GM04503 (cell line): Measurements from ENCODE around the gene GALR2.

Experiments
- DNase-seq: peaks from one replicate; pipeline ENCODE4 v3.0.0-alpha.2; 2012; ENCODE audit warnings: low read depth

GALR2 gene

DNA sequence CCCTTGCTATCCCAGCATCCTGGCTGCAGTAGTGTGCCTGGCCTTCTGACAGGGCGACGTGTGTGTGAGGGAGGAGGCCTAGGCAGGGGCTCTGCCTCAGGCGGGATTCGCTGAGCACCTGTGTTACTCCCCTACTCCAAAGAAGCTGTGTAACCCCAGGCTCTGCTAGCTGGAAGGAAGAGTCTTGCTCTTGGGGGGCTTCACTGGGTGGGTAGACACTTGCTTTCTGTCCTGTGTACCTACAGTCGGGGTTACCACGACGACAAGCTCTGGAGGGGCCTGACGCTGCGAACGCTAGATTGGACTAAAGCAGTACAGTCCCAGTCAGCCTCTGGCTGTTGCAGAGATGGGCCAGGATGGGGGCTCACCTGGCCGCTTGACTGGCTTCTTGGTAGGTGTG is 19.5 kb downstream of the GALR2 start:
- no peak for DNase-seq

GRCh38 chr17:76095943-76096342 is 21.4 kb downstream of the GALR2 start:
- DNase-seq, result no peak

- no peak for DNase-seq
These were observed 23.2 kb downstream of the GALR2 start for GRCh38 chr17:76097716-76098295.

DNA sequence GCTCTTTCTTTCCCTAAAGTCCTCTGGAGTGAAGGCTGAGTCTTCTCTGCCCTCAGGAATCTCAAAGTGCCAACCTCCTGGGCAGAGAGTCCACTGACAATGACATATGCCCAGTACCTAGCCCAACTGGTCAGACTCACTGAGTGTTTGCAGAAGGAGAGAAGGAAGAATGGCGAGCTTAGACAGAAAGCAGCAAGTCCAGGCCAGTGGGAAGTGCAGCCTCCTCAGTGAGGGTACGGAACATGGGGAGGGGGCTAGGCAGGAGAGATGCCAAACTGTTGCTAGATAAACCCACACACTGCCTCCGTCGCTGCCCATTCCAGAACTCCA is 28.3 kb downstream of the GALR2 start:
- peak; percentile 3 for DNase-seq

DNA sequence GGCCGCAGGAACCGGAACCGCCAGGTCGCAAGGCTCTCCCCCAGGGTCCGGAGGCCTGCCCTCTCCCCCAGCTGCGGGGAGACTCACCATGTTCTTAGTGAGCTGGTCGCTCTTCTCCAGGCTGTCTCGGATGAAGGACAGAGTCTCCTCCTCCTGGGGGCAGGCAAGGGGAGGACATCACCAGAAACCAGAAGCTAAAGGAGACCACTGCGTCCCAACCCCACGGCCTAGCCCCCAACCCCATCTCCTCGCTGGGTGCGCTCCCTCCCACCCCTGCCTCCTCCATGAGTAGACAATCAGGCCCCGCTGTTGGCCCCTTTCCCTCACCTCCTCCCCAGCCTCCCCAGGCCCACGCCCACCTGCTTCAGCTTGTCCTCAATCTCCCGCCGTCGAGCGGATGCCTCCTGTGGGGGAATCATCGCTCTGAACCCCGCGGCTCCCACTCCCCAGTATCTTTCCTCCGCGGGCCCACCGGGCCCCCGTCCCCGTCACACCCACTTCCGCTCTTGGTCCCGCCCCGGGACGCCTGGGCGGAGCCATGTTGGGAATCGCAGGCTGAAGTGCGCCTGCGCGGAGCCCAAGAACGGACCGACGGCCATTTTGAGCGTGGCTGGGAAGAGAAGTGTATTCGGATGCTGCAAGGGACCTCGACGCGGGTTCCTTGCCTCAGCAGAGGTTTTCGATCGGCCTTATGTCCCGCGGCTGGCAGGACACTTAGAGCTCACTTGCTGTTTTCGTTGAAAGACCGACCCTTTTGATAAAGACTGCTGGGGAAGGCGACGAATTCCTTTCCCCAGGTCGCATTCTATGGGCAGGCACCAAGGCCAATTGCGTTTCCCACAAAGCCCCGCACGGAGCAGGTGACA is 28.9 kb downstream of the GALR2 start, which contains the start of gene EXOC7:
TSS of gene EXOC7 (minus strand) at position 514 of the 866 bp plus-strand sequence. CDS start at position 419, 95 bp downstream.
- peak; percentile 53 for DNase-seq

DNA sequence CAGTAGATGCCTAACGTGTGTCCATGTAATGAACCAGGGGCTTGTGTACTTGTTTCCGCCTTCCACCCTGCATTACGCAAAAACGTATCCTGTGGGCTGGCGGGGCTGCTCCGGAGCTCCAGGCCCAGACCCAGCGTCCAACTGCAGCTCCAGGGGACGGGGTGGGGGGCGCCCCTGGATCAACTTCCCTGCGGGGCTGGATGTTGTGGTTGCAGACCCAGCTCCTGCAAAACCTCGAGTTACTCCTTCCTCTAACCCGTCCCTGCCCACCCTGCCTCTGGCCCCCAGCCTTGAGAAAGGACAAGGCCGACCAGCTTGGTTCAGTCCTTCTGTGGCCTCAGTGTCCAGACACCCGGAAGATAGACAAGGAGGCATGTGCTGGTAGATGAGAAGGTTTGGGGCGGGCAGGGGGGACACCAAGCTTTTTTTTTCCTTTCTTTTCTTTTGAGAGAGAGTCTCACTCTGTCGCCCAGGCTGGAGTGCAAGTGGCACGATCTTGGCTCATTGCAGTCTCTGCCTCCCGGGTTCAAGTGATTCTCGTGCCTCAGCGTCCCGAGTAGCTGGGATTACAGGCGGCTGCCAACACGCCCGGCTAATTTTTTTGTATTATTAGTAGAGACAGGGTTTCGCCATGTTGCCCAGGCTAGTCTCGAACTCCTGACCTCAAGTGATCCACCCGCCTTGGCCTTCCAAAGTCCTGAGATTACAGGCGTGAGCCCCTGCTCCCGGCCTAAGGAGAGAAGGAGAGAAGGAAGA is 29.7 kb downstream of the GALR2 start:
- no peak for DNase-seq

GRCh38 chr17:76104896-76105231 is 30.3 kb downstream of the GALR2 start:
- DNase-seq, result no peak

- no peak for DNase-seq
These were observed 32.1 kb downstream of the GALR2 start for GRCh38 chr17:76106703-76107102.

GRCh38 chr17:76107509-76107908 is 32.9 kb downstream of the GALR2 start:
- DNase-seq, result no peak

DNA sequence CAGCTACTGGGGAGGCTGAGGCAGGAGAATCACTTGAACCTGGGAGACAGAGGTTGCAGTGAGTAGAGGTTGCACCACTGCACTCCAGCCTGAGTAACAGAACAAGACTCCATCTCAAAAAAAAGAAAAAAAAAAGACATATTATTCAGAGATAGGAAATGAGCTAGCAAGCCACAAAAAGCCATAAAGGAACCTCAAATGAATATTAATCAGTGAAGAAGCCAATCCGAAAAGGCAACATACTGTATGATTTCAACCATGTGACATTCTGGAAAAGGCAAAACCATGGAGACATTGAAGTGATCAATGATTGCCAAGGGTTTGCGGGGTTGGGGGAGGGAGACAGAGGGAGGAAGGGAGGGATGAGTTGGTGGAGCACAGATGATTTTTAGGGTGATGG is 37.4 kb downstream of the GALR2 start:
- no peak for DNase-seq

DNA sequence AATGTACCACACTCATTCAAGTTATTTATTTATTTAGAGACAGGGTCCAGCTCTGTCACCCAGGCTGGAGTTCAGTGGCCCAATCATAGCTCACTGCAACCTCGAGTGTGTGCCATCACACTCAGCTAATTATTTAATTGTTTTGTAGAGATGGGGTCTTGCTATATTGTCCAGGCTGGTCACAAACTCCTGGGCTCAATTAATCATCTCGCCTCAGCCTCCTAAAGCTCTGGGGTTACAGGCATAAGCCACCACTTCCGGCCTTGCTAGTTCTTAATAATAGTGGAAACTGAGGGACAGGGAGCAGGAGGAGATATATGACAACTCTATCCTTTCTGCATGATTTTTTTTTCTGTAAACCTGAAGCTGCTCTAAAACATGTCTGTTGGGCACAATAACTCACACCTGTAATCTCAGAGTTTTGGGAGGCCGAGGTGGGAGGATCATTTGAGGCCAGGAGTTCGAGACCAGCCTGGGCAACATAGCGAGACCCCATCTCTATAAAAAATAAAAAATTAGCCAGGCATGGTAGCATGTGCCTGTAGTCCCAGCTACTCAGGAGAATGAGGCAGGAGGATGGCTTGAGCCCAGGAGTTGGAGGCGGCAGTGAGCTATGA is 40.7 kb downstream of the GALR2 start:
- no peak for DNase-seq

- DNase-seq, result no peak
These were observed 45.1 kb downstream of the GALR2 start for GRCh38 chr17:76119409-76120371.

- no peak for DNase-seq
These were observed 46.1 kb downstream of the GALR2 start for GRCh38 chr17:76120658-76121008.

DNA sequence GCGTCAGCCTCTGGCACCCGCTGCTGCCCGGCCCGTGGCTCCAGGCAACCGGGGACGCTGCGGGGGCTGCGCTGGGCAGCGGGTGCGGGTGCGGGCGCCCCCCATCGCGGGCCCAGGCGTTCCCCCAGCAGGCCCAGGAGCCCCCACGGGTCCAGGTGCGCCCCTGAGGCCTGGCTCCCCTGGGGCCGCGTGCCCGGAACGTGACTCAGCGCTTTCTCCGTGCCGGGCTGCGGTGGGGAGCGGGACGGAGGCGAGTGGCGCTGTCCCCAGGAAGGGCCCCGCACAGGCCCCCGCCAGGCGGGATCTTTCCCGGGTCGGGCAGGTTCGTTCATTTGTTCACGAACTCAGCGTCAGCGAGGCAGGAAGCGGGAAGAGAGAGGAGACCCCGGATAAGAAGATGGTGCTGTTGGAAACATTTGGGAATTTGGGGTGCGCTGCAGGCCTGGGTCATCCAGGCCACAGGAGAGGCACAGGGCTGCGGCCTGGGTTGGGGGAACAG is 47.4 kb downstream of the GALR2 start:
- DNase-seq, result no peak

- DNase-seq, result no peak
These were observed 48.0 kb downstream of the GALR2 start for GRCh38 chr17:76122431-76123190.

- DNase-seq, result no peak
These were observed 48.6 kb downstream of the GALR2 start for GRCh38 chr17:76123191-76123499.

DNA sequence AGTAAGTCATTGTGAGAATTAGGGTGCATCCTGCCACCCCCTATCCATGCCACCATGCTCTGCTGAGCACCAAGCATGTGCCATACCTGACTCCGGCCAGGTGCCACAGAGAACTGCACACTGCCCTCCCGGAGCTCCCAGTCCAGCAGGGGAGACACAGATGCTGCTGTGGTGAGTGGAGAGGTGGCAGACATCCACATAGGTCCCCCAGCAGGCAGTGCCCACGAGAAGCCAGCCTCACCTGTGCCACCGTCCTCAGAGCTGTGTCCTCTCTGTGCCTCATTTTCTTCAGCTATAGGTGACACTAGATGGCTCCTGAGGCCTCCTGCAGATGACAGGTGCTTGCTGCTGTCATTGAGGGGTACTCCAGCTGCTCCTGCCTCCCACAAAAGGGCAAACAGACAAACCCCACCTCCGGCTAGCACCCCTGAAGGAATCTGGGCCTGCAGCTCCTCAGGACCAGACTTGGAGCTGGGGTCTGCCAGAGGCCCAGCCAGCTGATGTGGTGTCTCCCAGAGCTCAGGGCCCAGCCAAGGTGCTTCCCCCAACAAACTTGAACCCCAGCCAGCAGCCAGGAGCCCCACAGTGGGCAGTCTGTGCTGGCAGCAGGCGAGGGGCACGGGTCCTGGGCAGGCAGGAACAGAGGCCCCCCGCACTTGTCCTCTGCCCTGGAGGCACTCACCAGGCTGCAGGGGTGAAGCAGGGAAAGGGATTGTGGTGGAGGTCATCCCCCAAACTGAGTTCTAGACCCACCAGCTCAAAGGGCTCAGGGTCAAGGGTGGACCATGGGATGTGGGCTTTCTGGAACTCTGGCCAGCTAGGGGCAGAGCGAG is 49.4 kb downstream of the GALR2 start:
- no peak for DNase-seq

DNA sequence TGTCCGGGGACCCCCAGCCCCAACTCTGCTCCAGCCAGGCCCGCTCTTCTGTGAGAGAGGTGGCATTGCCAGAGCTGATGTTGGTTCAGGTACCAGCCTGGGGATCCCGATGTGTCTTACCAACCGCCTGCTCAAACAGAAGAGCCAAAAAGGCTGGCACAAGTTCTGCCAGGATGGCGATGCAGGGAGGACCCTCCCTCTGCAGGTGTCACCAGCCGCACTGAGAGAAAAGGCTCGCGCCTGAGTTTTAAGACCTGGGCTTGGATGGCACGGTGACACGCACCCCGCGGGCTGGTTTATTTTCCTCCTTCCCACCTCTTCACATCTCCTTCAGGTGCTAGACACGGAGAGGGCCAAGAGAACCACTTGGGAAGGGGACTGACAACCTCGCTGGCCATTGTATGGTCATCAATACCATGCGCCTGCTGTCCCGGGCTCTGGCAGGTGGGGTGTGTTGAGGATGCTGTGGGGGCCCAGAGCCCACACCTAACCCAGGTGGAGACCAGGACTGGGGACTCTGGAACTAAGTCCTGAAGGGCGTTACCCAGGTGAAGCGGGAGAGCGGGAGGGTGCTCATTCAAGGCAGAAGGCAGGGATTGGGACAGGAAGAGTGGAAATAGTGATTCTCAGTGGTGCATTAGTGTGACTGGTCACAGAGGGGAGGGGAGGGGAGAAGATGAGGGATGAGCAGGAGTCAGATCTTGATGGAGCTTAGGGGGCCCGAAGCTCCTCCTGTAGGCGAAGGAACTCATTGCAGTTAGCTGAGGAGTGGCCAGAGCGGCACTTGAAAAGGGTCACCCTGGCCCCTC is 50.2 kb downstream of the GALR2 start:
- DNase-seq, result no peak

DNA sequence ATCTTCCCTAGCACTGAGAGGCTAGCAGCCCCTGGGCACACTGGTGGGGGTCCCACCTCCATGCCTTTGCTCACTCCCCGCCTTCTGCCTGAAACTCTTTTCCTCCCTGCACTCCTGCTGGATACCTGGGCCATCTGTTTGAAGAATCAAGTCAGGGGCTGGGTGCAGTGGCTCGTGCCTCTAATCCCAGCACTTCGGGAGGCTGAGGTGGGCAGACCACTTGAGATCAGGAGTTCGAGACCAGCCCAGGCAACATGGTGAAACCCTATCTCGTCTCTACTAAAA is 50.8 kb downstream of the GALR2 start:
- DNase-seq, result no peak
